ENCODE measurements around the gene BIRC2. TPM values are rescaled to one million over a fixed set of nuclear protein-coding genes. Genes with fewer than 3 reads are reported as not detected.

BIRC2 gene
- total RNA-seq, 1 donor from 2014 or later = 46.0 TPM

DNA sequence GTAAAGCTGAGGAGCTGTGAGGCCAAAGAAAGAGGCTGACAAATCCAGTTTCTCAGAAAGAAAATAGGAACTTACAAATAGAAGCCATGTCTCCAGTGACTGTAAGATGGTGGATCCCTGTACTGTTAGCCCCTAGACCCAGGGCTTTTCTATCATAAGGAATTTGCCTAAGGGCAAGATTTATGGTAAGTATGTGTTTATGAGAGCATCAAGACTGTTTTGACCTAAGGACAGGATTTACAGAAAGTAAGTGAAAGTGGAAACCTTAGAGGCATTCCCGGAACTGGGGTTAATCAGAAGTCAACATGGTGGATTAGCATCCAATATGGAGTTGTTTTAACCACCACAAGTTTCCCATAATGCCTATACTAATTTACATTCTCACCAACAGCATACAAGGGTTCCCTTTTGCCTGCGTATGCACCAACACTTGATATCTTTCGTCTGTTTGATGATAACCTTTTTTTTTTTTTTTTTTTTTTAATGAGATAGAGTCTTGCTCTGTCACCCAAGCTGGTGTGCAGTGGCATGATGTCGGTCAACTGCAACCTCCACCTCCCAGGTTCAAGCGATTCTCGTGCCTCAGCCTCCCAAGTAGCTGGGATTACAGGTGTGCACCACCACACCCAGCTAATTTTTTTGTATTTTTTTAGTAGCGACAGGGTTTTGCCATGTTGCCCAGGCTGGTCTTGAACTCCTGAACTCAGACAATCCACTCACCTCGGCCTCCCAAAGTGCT lies 40.2 kb downstream of the BIRC2 start:
- H3K36me3 Mint-ChIP-seq (ENCODE audit: unreplicated experiment) = peaks cover 39% of the 10 kb centered on the region
- H3K27ac Mint-ChIP-seq (ENCODE audit: unreplicated experiment) = no peak overlapping the region
- TF ChIP-seq, protein P1, sequence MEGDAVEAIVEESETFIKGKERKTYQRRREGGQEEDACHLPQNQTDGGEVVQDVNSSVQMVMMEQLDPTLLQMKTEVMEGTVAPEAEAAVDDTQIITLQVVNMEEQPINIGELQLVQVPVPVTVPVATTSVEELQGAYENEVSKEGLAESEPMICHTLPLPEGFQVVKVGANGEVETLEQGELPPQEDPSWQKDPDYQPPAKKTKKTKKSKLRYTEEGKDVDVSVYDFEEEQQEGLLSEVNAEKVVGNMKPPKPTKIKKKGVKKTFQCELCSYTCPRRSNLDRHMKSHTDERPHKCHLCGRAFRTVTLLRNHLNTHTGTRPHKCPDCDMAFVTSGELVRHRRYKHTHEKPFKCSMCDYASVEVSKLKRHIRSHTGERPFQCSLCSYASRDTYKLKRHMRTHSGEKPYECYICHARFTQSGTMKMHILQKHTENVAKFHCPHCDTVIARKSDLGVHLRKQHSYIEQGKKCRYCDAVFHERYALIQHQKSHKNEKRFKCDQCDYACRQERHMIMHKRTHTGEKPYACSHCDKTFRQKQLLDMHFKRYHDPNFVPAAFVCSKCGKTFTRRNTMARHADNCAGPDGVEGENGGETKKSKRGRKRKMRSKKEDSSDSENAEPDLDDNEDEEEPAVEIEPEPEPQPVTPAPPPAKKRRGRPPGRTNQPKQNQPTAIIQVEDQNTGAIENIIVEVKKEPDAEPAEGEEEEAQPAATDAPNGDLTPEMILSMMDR (IDR thresholded peaks at IDR 0.05) = no peak

DNA sequence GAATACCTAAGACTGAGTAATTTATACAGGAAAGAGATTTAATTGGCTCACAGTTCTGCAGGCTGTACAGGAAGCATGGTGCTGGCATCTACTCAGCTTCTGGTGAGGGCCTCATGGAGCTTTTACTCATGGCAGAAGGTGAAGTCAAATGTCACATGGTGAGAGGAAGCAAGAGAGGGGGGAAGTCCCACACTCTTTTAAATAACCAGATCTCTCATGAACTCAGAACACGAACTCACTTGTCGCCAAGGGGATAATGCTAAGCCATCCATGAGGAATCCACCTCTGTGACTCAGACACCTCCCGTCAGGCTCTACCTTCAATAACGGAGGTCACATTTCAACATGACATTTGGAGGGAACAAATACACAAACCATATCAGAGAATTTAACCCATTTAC lies 42.2 kb downstream of the BIRC2 start:
- Mint-ChIP-seq H3K4me1 (ENCODE audit: unreplicated experiment) (peaks cover 17% of the 10 kb centered on the region), H3K36me3 (ENCODE audit: unreplicated experiment) (peaks cover 40% of the 10 kb centered on the region), H3K9me3 (ENCODE audit: unreplicated experiment) (no peaks in the 10 kb centered on the region), H3K4me3 (ENCODE audit: unreplicated experiment) (no peak overlapping the region), H3K27me3 (ENCODE audit: unreplicated experiment) (no peaks in the 10 kb centered on the region), H3K27ac (ENCODE audit: unreplicated experiment) (peak overlapping the region; percentile 11)
- TF ChIP-seq, protein P1 (IDR thresholded peaks at IDR 0.05) = no peak
- DNase-seq (ENCODE audit: extremely low spot score, unreplicated experiment) = no peak

More for the DNA sequence above, 40.2 kb downstream of the BIRC2 start:
- Mint-ChIP-seq H3K4me3 (ENCODE audit: unreplicated experiment) (no peak overlapping the region), H3K4me1 (ENCODE audit: unreplicated experiment) (peaks cover 30% of the 10 kb centered on the region), H3K9me3 (ENCODE audit: unreplicated experiment) (no peaks in the 10 kb centered on the region), H3K27me3 (ENCODE audit: unreplicated experiment) (no peaks in the 10 kb centered on the region)
- no peak for DNase-seq (ENCODE audit: extremely low spot score, unreplicated experiment)

DNA sequence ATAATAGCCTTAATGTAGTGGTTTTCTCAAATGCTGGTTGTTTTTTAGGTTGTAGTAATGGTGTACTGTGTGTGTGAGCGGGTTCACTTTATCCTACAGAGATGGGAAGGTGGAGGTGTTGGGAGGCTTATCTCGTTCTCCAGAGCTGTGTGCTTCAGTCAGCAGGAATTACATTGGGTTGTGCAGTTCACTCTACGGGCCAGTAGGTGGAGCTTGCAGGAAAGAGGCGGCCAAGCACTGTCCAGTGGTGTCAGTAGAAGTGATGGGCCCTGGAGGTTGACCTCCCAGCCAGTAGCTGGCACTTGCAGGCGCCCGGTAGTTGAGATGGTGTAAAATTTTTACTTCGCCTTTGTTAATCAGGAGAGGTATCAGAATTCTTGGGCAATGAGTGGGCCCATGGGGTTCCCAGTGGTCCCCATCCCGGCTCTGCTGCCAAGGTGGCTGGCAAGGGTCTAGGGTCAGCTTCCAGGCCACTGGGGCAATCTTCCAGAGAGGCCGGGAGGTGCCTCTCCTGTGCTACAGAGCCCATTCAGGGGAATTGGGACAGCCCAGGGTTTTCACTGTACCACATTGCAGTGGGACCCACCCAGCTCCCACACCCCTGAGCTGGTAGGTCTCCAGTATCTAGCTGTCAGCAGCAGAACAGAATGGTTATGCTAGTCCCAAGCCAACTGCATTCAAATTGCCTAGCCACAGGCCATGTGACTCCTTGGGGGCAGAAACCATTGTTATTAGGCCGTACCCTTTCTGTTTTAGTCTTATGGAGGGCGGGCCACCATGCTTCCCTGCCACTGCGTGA lies 43.9 kb downstream of the BIRC2 start:
- peaks cover 11% of the 10 kb centered on the region for H3K4me1 Mint-ChIP-seq (ENCODE audit: unreplicated experiment)
- no peaks in the 10 kb centered on the region for H3K9me3 Mint-ChIP-seq (ENCODE audit: unreplicated experiment)
- DNase-seq (ENCODE audit: extremely low spot score, unreplicated experiment) = no peak
- TF ChIP-seq, protein P1 (IDR thresholded peaks at IDR 0.05) = peak; percentile 82
- H3K36me3 Mint-ChIP-seq (ENCODE audit: unreplicated experiment) = peaks cover 37% of the 10 kb centered on the region
- H3K27me3 Mint-ChIP-seq (ENCODE audit: unreplicated experiment) = no peaks in the 10 kb centered on the region
- H3K27ac Mint-ChIP-seq (ENCODE audit: unreplicated experiment) = peak overlapping the region; percentile 70
- no peak overlapping the region for H3K4me3 Mint-ChIP-seq (ENCODE audit: unreplicated experiment)

DNA sequence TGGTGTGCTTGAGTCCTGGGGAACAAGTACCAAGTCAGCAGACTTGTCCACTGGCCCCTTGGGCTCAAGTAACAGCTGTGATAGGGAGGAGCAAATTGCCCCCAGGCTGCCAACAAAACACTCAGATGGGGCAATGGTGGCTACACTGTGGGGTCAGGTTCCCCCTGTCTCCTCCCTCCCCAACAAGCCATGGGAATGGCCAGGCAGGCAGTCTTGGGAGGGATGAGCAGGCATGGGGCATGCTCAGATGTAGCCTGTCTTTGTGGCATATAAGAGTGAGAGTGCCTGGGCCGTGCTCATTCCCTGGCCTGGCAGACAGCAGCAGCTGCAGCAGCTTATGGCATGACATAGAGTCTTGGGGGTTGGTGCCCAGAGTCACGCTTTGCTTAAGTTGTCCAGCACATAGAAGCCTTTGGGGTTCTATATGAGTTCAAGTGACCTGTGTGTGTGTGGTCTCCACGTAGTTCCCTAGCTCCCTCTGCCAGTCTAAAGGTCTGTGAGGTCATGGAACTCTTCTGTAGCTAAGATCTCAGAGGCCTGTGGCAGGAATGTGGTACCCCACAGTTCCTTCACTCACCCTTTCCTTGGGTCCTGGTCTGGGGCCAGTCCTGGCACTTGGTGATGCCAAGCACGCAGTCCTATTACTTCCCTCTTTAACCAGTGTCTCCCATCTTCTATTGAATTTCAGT lies 44.7 kb downstream of the BIRC2 start:
- no peak for DNase-seq (ENCODE audit: extremely low spot score, unreplicated experiment)
- Mint-ChIP-seq H3K4me1 (ENCODE audit: unreplicated experiment) (peaks cover 9% of the 10 kb centered on the region), H3K36me3 (ENCODE audit: unreplicated experiment) (peaks cover 40% of the 10 kb centered on the region), H3K4me3 (ENCODE audit: unreplicated experiment) (no peak overlapping the region), H3K9me3 (ENCODE audit: unreplicated experiment) (no peaks in the 10 kb centered on the region), H3K27ac (ENCODE audit: unreplicated experiment) (no peak overlapping the region), H3K27me3 (ENCODE audit: unreplicated experiment) (no peaks in the 10 kb centered on the region)
- TF ChIP-seq, protein P1 (IDR thresholded peaks at IDR 0.05) = no peak

Measured in osteocyte (in vitro differentiated cells).